D721Med (cell line): ENCODE results near the gene TRDN.
A peak's percentile ranks its signal among the peaks of the same experiment; 100 is the strongest.

Source experiments
- DNase-seq: peaks from one replicate; pipeline ENCODE4 v3.0.0; 2011; ENCODE audit warnings: low spot score; ENCODE audit not compliant: insufficient read length
- FAIRE-seq: peaks from 2 replicates; lab custom pipeline; 2011; peaks lifted over from hg19 to GRCh38; lab: Jason Lieb, UNC
- CTCF ChIP-seq: IDR thresholded peaks from 2 replicates; pipeline ENCODE4 v1.5.1; 2012; ENCODE audit warnings: mild to moderate bottlenecking, control low read depth; ENCODE audit not compliant: insufficient read depth; ENCODE audit errors: missing control alignments

TRDN gene

GRCh38 chr6:123636782-123637181, at the start of gene TRDN:
Gene TRDN, minus strand, starts transcription at chr6:123636950. Its CDS starts 175 bp downstream, at chr6:123636775.
- no peak for DNase-seq

GRCh38 chr6:123681957-123682462, 45.3 kb upstream of the TRDN start:
- no peak for TF ChIP-seq CTCF
- peak; percentile 15 for DNase-seq
- peak; percentile 97 for FAIRE-seq

More at GRCh38 chr6:123636782-123637181, at the start of gene TRDN:
- FAIRE-seq = no peak
- TF ChIP-seq CTCF = no peak

GRCh38 chr6:123677897-123678296, 41.1 kb upstream of the TRDN start:
- no peak for FAIRE-seq
- TF ChIP-seq CTCF = no peak
- no peak for DNase-seq

- no peak for TF ChIP-seq CTCF
- DNase-seq (no peak), FAIRE-seq (no peak)
These were observed 40.0 kb upstream of the TRDN start for GRCh38 chr6:123676793-123677192.

GRCh38 chr6:123668965-123669591, 32.3 kb upstream of the TRDN start:
- TF ChIP-seq CTCF = no peak
- FAIRE-seq (no peak), DNase-seq (no peak)

GRCh38 chr6:123668063-123668462, 31.3 kb upstream of the TRDN start:
- no peak for TF ChIP-seq CTCF
- no peak for DNase-seq
- FAIRE-seq = peak; percentile 25

- DNase-seq = no peak
- no peak for FAIRE-seq
- TF ChIP-seq CTCF = no peak
These were observed 26.7 kb upstream of the TRDN start for GRCh38 chr6:123663436-123663835.
